Osteocyte (in vitro differentiated cells): Measurements from ENCODE around the gene GJB2. TPM values are rescaled to one million over a fixed set of nuclear protein-coding genes. Genes with fewer than 3 reads are reported as not detected.

ENCODE experiments used
- DNase-seq: peaks from one replicate; pipeline ENCODE4 v3.0.0; 2021; ENCODE audit warnings: mixed read lengths; ENCODE audit not compliant: unreplicated experiment; ENCODE audit errors: extremely low spot score
- H3K27ac Mint-ChIP-seq: one replicate; pipeline ENCODE4 v1.8.0; 2021; ENCODE audit warnings: mild to moderate bottlenecking, mixed read lengths; ENCODE audit not compliant: unreplicated experiment
- H3K27me3 Mint-ChIP-seq: one replicate; pipeline ENCODE4 v1.8.0; 2021; ENCODE audit warnings: mixed read lengths; ENCODE audit not compliant: unreplicated experiment
- H3K36me3 Mint-ChIP-seq: one replicate; pipeline ENCODE4 v1.8.0; 2021; ENCODE audit warnings: mixed read lengths; ENCODE audit not compliant: unreplicated experiment
- H3K4me1 Mint-ChIP-seq: one replicate; pipeline ENCODE4 v1.8.0; 2021; ENCODE audit warnings: mixed read lengths; ENCODE audit not compliant: unreplicated experiment
- H3K4me3 Mint-ChIP-seq: one replicate; pipeline ENCODE4 v1.8.0; 2021; ENCODE audit warnings: mild to moderate bottlenecking, moderate library complexity, mixed read lengths; ENCODE audit not compliant: unreplicated experiment
- H3K9me3 Mint-ChIP-seq: one replicate; pipeline ENCODE4 v1.8.0; 2021; ENCODE audit warnings: mixed read lengths; ENCODE audit not compliant: unreplicated experiment
- CTCF ChIP-seq: fragments of 200-600 bp; sonication (generic); IDR thresholded peaks from 2 replicates; pipeline ENCODE4 v1.5.0; 2021; ENCODE audit warnings: antibody characterized with exemption, mild to moderate bottlenecking, moderate library complexity
- total RNA-seq: library from RNA; stranded (reverse); gene quantifications from 2 replicates; pipeline ENCODE4 v1.2.1, GENCODE V29; 2021

The GJB2 gene
- total RNA-seq, 1 donor from 2014 or later, result 0.27 TPM

- DNase-seq, result no peak
- H3K4me3 Mint-ChIP-seq, result no peak overlapping the region
- H3K27me3 Mint-ChIP-seq, result peaks cover 63% of the 10 kb centered on the region
- TF ChIP-seq CTCF, result no peak
- no peaks in the 10 kb centered on the region for H3K36me3 Mint-ChIP-seq
- no peaks in the 10 kb centered on the region for H3K9me3 Mint-ChIP-seq
- no peak overlapping the region for H3K27ac Mint-ChIP-seq
- H3K4me1 Mint-ChIP-seq, result peaks cover 12% of the 10 kb centered on the region
Measured at GRCh38 chr13:20188667-20189553, 3.8 kb downstream of the GJB2 start.

- DNase-seq, result no peak
- peaks cover 66% of the 10 kb centered on the region for H3K27me3 Mint-ChIP-seq
- no peak overlapping the region for H3K27ac Mint-ChIP-seq
- TF ChIP-seq CTCF, result no peak
- peaks cover under 1% of the 10 kb centered on the region for H3K4me1 Mint-ChIP-seq
- no peaks in the 10 kb centered on the region for H3K9me3 Mint-ChIP-seq
- H3K36me3 Mint-ChIP-seq, result no peaks in the 10 kb centered on the region
- H3K4me3 Mint-ChIP-seq, result no peak overlapping the region
Measured at GRCh38 chr13:20186771-20187170, 6.0 kb downstream of the GJB2 start.

- Mint-ChIP-seq H3K36me3 (no peaks in the 10 kb centered on the region), H3K4me3 (no peak overlapping the region), H3K9me3 (no peaks in the 10 kb centered on the region), H3K4me1 (no peaks in the 10 kb centered on the region), H3K27ac (no peak overlapping the region), H3K27me3 (peaks cover 67% of the 10 kb centered on the region)
- DNase-seq, result no peak
- TF ChIP-seq CTCF, result no peak
Measured at GRCh38 chr13:20185366-20186056, 7.2 kb downstream of the GJB2 start.

- no peak overlapping the region for H3K27ac Mint-ChIP-seq
- DNase-seq, result no peak
- H3K4me1 Mint-ChIP-seq, result no peaks in the 10 kb centered on the region
- peak; percentile 86 for TF ChIP-seq CTCF
- H3K4me3 Mint-ChIP-seq, result no peak overlapping the region
- peaks cover 76% of the 10 kb centered on the region for H3K27me3 Mint-ChIP-seq
- no peaks in the 10 kb centered on the region for H3K9me3 Mint-ChIP-seq
- no peaks in the 10 kb centered on the region for H3K36me3 Mint-ChIP-seq
Measured at GRCh38 chr13:20182231-20182846, 10.4 kb downstream of the GJB2 start.

- peaks cover 70% of the 10 kb centered on the region for H3K27me3 Mint-ChIP-seq
- TF ChIP-seq CTCF, result no peak
- no peaks in the 10 kb centered on the region for H3K4me1 Mint-ChIP-seq
- no peak overlapping the region for H3K4me3 Mint-ChIP-seq
- H3K9me3 Mint-ChIP-seq, result no peaks in the 10 kb centered on the region
- no peak for DNase-seq
- H3K36me3 Mint-ChIP-seq, result no peaks in the 10 kb centered on the region
- H3K27ac Mint-ChIP-seq, result no peak overlapping the region
Measured at GRCh38 chr13:20181188-20181587, 11.6 kb downstream of the GJB2 start.
